Measurements from ENCODE around the gene ZNF322. TPM values are rescaled to one million over a fixed set of nuclear protein-coding genes. Genes with fewer than 3 reads are reported as not detected.
"Not testable (repeated sequence)": the region's sequence is repeated elsewhere in the genome, so short reads cannot be mapped to it uniquely, and the experiment has no call there.

The ZNF322 gene, protein sequence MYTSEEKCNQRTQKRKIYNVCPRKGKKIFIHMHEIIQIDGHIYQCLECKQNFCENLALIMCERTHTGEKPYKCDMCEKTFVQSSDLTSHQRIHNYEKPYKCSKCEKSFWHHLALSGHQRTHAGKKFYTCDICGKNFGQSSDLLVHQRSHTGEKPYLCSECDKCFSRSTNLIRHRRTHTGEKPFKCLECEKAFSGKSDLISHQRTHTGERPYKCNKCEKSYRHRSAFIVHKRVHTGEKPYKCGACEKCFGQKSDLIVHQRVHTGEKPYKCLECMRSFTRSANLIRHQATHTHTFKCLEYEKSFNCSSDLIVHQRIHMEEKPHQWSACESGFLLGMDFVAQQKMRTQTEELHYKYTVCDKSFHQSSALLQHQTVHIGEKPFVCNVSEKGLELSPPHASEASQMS
- total RNA-seq = 28.2 to 32.0 TPM (median 30.0 TPM) in 3 replicates
- long read RNA-seq, full-length matches to known transcripts = 24 of 34 reads
- long read RNA-seq, partial matches to known transcripts = 0 of 34 reads
- long read RNA-seq, other reads (novel, unspliced or antisense) = 10 of 34 reads

DNA sequence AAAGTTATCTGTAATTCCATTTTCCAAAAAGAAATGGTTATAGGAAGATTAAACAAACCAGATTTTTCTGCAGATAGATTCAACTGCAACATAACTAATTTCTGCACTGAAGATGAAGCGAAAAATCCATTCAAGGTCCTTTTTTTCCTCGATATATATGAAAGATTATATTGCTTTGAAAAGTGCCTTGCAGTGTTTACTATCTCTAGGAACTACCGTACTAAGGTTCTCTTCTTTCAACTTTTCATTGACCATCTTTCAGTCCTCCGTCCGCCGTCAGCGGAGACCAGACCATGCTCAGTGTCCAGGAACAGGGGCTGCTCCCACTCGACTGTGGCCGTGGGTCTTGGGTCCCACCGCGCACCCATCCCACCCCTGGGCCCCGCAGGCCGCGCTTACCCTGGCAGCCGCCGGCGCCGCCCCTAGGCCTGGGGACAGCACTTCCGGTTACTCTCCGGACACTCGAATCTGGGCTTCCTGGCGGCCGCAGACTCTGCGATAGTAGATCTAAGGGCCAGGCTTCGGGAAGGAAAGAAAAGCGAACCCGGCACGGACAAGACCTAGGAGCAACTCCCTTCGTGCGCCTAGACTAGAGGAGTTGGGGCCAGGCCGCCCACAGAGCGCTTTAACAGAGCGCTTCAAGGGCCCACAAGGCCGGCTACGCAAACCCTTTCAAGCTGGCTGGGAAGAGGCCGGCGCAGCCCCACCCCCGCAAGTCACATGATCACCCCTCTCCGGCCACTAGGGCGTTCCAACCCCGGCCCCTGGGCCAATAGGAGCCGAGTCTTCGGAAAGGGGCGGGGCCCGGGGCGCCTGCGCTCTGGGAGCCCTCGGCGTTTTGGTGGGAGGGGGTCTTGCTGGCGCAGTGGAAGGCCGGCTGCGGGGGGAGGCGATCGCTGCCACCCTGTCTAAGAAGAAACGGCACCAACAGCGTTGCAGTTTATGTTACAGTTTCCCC, at the start of gene ZNF322:
Gene ZNF322, minus strand, starts transcription at position 705 of the 958 bp plus-strand sequence. CDS start 21,193 bp downstream, outside the sequence.
- H3K4me1 Mint-ChIP-seq (ENCODE audit: low read depth) = peaks cover 35% of the 10 kb centered on the region
- peak; percentile 98 for DNase-seq (ENCODE audit: low spot score)
- TF ChIP-seq, protein P1, sequence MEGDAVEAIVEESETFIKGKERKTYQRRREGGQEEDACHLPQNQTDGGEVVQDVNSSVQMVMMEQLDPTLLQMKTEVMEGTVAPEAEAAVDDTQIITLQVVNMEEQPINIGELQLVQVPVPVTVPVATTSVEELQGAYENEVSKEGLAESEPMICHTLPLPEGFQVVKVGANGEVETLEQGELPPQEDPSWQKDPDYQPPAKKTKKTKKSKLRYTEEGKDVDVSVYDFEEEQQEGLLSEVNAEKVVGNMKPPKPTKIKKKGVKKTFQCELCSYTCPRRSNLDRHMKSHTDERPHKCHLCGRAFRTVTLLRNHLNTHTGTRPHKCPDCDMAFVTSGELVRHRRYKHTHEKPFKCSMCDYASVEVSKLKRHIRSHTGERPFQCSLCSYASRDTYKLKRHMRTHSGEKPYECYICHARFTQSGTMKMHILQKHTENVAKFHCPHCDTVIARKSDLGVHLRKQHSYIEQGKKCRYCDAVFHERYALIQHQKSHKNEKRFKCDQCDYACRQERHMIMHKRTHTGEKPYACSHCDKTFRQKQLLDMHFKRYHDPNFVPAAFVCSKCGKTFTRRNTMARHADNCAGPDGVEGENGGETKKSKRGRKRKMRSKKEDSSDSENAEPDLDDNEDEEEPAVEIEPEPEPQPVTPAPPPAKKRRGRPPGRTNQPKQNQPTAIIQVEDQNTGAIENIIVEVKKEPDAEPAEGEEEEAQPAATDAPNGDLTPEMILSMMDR (IDR thresholded peaks at IDR 0.05) = no peak

DNA sequence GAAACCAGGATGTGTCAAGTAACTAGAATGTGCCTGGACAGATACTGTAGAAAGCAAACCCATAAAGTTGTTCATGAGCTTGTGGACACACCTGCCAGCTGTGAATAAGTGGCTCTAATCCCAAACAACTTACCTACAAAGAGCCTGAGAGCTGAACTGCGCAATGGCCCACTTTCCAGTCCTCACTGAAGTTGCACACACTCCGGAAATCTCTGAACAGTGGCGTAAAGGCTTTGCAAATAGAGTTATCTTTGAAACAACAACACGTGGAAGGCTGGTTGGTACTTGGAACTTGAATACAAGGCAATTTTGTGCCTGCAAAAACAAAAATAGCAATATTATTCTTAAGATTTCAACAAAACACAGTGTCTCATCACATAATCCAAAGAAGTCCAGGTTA, 46.2 kb upstream of the ZNF322 start:
- DNase-seq (ENCODE audit: low spot score); H3K36me3 Mint-ChIP-seq (ENCODE audit: low read depth); H3K27me3 Mint-ChIP-seq (ENCODE audit: low read depth); H3K9me3 Mint-ChIP-seq (ENCODE audit: low read depth); H3K4me3 Mint-ChIP-seq (ENCODE audit: unreplicated experiment); H3K27ac Mint-ChIP-seq (ENCODE audit: unreplicated experiment); H3K4me1 Mint-ChIP-seq (ENCODE audit: low read depth): not testable (repeated sequence)

More for the DNA sequence above, at the start of gene ZNF322:
- Mint-ChIP-seq H3K27ac (ENCODE audit: unreplicated experiment) (peak within 1 kb of the TSS; percentile 92), H3K36me3 (ENCODE audit: low read depth) (peaks cover 9% of the 10 kb centered on the region), H3K27me3 (ENCODE audit: low read depth) (peaks cover 19% of the 10 kb centered on the region), H3K4me3 (ENCODE audit: unreplicated experiment) (peak within 1 kb of the TSS; percentile 77), H3K9me3 (ENCODE audit: low read depth) (no peaks in the 10 kb centered on the region)

DNA sequence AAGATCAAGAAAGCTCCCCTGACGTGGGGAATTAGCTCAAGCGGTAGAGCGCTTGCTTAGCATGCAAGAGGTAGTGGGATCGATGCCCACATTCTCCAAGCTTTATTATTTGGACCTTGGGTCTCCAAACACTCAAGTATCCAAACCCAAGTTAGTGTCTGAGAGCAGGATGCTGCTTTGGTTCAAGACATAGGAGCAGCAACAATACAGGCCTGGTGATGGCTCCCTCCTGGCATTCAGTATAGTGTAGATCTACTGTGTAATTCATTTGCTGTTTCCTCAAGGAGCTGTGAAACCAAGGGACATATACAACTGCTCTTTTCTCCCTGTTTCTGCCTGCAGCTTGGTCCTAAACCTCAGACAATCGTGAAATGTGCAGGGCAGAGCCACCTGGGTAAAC, 45.8 kb upstream of the ZNF322 start:
- H3K4me3 Mint-ChIP-seq (ENCODE audit: unreplicated experiment); H3K27me3 Mint-ChIP-seq (ENCODE audit: low read depth); H3K36me3 Mint-ChIP-seq (ENCODE audit: low read depth): not testable (repeated sequence)

DNA sequence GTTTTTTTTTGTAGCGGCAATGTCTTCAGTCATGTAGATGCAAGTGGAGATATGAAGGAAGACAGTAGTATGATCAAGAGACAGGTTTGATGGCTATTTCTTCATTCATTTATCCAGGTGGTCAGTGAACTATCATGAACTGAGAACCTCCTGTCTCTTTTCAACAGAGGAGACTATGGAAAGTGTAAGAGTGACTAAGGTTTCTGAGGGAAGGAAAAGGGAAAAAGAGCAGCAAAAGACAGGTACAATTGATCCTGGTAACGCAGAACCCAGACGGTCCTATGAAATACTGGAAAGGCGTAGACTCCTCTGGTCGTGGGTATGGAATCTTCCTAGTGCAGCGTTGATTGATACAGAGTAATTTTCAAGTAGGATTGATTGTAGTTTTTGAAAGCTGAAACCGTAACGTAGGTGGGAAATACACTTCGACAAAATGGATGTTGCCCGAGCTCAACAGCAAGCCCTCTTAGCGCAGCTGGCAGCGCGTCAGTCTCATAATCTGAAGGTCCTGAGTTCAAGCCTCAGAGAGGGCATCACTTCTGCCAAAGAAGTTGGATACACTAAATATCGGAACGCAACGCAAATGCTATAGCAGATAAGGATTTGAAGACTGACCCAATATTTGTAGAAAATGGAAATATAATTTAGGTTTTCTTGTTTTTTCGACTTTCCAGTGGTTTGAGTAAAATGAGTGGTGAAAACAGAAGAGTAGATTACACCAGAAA, 41.6 kb upstream of the ZNF322 start:
- H3K36me3 Mint-ChIP-seq (ENCODE audit: low read depth); H3K9me3 Mint-ChIP-seq (ENCODE audit: low read depth); DNase-seq (ENCODE audit: low spot score); H3K27me3 Mint-ChIP-seq (ENCODE audit: low read depth); H3K4me1 Mint-ChIP-seq (ENCODE audit: low read depth); H3K4me3 Mint-ChIP-seq (ENCODE audit: unreplicated experiment); H3K27ac Mint-ChIP-seq (ENCODE audit: unreplicated experiment): not testable (repeated sequence)

More for the DNA sequence above, 45.8 kb upstream of the ZNF322 start:
- not testable (repeated sequence) for H3K27ac Mint-ChIP-seq (ENCODE audit: unreplicated experiment); DNase-seq (ENCODE audit: low spot score); H3K4me1 Mint-ChIP-seq (ENCODE audit: low read depth); H3K9me3 Mint-ChIP-seq (ENCODE audit: low read depth)

DNA sequence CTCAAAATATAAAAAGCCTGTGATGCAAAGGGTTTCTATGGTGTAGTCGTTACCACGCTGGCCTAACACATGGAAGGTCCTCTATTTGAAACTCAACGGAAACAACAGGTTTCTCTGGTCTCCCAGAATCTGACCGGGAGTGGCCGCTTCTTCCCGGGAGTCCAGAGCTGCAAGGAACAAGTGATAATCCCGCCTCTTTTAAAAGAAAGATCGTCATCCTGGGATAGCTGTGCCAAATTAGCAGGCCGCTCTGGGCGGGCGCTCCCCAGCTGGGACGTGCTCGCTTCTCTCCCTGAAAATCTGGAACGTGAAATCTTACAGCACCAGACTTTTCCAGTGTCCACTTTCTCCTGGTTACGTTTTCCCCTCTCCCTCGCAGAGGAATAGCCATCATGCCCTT, 38.0 kb upstream of the ZNF322 start:
- not testable (repeated sequence) for H3K27me3 Mint-ChIP-seq (ENCODE audit: low read depth); DNase-seq (ENCODE audit: low spot score); H3K4me3 Mint-ChIP-seq (ENCODE audit: unreplicated experiment); H3K27ac Mint-ChIP-seq (ENCODE audit: unreplicated experiment); H3K9me3 Mint-ChIP-seq (ENCODE audit: low read depth); H3K36me3 Mint-ChIP-seq (ENCODE audit: low read depth); H3K4me1 Mint-ChIP-seq (ENCODE audit: low read depth)

DNA sequence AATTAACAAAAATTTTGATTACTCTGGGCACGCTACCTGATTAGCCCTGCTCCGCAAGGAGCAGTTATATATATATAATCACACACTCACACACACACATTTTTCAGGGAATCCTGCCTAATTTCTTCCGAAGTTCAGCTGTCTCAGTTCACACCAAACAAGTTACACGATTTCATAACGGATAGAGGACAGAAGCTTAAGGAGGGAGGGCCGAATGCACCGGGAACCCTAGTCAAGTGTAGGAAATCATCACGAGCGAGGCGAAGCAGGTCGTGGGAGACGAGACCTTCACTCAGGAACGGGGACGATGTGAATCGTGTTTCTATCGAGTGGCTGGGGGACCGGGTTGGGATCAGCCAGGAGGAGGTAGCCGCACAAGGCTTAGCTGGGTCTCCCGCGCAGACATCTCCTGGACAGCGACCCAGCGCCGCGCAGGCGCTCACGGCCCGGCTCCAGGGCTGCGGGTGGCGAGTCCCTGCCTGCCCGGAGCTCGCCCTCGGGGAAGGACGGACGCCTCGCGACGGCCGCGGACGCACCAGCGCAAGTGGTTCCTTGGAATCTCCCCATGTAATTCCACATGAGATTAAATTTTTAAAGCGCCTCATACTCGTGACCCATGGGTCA, 29.9 kb upstream of the ZNF322 start:
- not testable (repeated sequence) for H3K27ac Mint-ChIP-seq (ENCODE audit: unreplicated experiment); H3K4me3 Mint-ChIP-seq (ENCODE audit: unreplicated experiment); H3K4me1 Mint-ChIP-seq (ENCODE audit: low read depth)

DNA sequence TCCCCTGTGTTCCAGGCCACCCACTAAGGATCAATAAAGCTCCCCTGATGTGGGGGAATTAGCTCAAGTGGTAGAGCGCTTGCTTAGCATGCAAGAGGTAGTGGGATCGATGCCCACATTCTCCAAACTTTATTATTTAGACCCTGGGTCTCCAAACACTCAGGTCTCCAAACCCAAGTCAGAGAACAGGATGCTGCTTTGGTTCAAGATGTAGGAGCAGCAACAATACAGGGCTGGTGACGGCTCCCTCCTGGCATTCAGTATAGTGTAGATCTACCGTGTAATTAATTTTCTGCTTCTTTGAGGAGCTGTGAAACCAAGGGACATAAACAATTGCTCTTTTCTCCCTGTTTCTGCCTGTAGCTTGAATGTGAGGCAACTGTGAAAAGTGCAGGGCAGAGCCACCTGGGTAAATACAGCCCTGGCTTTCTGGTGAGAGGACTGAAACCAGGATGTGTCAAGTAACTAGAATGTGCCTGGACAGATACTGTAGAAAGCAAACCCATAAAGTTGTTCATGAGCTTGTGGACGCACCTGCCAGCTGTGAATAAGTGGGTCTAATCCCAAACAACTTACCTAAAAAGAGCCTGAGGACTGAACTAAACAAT, 23.0 kb upstream of the ZNF322 start:
- H3K27me3 Mint-ChIP-seq (ENCODE audit: low read depth); H3K9me3 Mint-ChIP-seq (ENCODE audit: low read depth); H3K36me3 Mint-ChIP-seq (ENCODE audit: low read depth); DNase-seq (ENCODE audit: low spot score); H3K27ac Mint-ChIP-seq (ENCODE audit: unreplicated experiment); H3K4me3 Mint-ChIP-seq (ENCODE audit: unreplicated experiment); H3K4me1 Mint-ChIP-seq (ENCODE audit: low read depth): not testable (repeated sequence)

More for the DNA sequence above, 29.9 kb upstream of the ZNF322 start:
- not testable (repeated sequence) for H3K36me3 Mint-ChIP-seq (ENCODE audit: low read depth); DNase-seq (ENCODE audit: low spot score); H3K27me3 Mint-ChIP-seq (ENCODE audit: low read depth); H3K9me3 Mint-ChIP-seq (ENCODE audit: low read depth)

DNA sequence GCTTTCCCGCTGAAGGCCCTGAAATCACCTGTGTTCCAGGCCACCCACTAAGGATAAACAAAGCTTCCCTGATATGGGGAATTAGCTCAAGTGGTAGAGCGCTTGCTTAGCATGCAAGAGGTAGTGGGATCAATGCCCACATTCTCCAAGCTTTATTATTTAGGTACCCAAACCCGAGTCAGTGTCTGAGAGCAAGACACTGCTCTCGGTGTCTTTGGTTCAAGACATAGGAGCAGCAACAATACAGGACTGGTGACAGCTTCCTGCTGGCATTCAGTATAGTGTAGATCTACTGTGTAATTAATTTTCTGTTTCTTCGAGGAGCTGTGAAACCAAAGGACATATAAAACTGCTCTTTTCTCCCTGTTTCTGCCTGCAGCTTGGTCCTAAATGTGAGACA, 13.7 kb upstream of the ZNF322 start:
- H3K4me3 Mint-ChIP-seq (ENCODE audit: unreplicated experiment); H3K27ac Mint-ChIP-seq (ENCODE audit: unreplicated experiment); H3K9me3 Mint-ChIP-seq (ENCODE audit: low read depth); DNase-seq (ENCODE audit: low spot score); H3K36me3 Mint-ChIP-seq (ENCODE audit: low read depth); H3K27me3 Mint-ChIP-seq (ENCODE audit: low read depth); H3K4me1 Mint-ChIP-seq (ENCODE audit: low read depth): not testable (repeated sequence)

DNA sequence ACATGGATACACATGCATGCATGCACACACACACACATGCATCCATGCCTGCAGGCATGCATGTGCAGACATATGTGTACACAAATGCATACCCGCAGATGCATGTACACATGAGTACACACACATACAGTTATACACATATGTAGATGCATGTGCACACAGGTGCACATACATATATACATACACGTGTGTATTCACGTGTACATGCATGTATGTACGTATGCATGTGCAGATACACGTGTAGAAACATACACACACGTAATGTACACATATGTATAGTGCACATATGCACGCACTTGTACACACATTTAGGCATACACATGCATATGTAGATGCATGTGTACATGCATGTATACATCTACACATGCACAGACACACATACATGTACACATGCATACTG, 11.0 kb upstream of the ZNF322 start:
- peaks cover 11% of the 10 kb centered on the region for H3K27me3 Mint-ChIP-seq (ENCODE audit: low read depth)
- not testable (repeated sequence) for H3K9me3 Mint-ChIP-seq (ENCODE audit: low read depth); H3K27ac Mint-ChIP-seq (ENCODE audit: unreplicated experiment); DNase-seq (ENCODE audit: low spot score); H3K4me3 Mint-ChIP-seq (ENCODE audit: unreplicated experiment); H3K4me1 Mint-ChIP-seq (ENCODE audit: low read depth); H3K36me3 Mint-ChIP-seq (ENCODE audit: low read depth)

DNA sequence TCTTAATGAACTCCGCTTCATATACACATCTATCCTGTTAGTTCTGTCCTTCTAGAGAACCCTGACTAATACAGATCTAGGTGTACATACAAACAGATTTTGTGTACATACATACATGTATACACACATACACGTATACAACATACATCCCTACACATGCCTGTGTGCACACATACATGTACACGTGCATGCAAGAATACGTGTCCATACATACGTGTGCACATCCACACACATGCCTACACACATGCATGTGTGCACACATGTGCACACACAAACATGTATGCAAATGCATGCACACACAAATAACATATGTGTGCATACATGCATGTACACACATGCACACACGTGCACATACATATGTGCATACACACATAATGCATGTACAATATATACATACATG, 10.5 kb upstream of the ZNF322 start:
- DNase-seq (ENCODE audit: low spot score); H3K27ac Mint-ChIP-seq (ENCODE audit: unreplicated experiment); H3K9me3 Mint-ChIP-seq (ENCODE audit: low read depth); H3K4me1 Mint-ChIP-seq (ENCODE audit: low read depth); H3K4me3 Mint-ChIP-seq (ENCODE audit: unreplicated experiment); H3K36me3 Mint-ChIP-seq (ENCODE audit: low read depth): not testable (repeated sequence)
- H3K27me3 Mint-ChIP-seq (ENCODE audit: low read depth) = peaks cover 16% of the 10 kb centered on the region
